Tibial nerve (tissue), 4 donors: Measurements from ENCODE around the gene PROP1. TPM values are rescaled to one million over a fixed set of nuclear protein-coding genes. Genes with fewer than 3 reads are reported as not detected.
"Not testable (repeated sequence)": the region's sequence is repeated elsewhere in the genome, so short reads cannot be mapped to it uniquely, and the experiment has no call there.

Experiments used
- DNase-seq, 2 donors: peaks; one replicate each; pipeline ENCODE4 v3.0.0-alpha.2; 2019; ENCODE audit warnings: low spot score in 2 of 2
- H3K27ac ChIP-seq, 4 donors: fragments of 200-600 bp; sonication (generic) in 3 of 4; one replicate each; pipeline ENCODE4 v1.5.1; 2017 to 2019; ENCODE audit warnings: mild to moderate bottlenecking in 1 of 4
- H3K27me3 ChIP-seq, 2 donors: fragments of 200-600 bp; sonication (generic) in 1 of 2; one replicate each; pipeline versions ENCODE4 v1.5.1 to v1.6.0; 2017 to 2019
- H3K36me3 ChIP-seq, 3 donors: fragments of 200-600 bp; sonication (generic); one replicate each; pipeline ENCODE4 v1.5.1; 2018 to 2019
- H3K4me1 ChIP-seq, 4 donors: fragments of 200-600 bp; sonication (generic) in 3 of 4; one replicate each; pipeline ENCODE4 v1.5.1; 2017 to 2019
- H3K4me3 ChIP-seq, 4 donors: fragments of 200-600 bp; sonication (generic) in 3 of 4; one replicate each; pipeline ENCODE4 v1.5.1; 2017 to 2019; ENCODE audit warnings: mild to moderate bottlenecking in 1 of 4, moderate library complexity in 1 of 4
- H3K9me3 ChIP-seq, 4 donors: fragments of 200-600 bp; sonication (generic) in 3 of 4; one replicate each; pipeline ENCODE4 v1.5.1; 2017 to 2019
- EP300 ChIP-seq, 2 donors: sonication (generic); formaldehyde crosslinking; IDR thresholded peaks; one replicate each; pipeline ENCODE4 v1.6.1; 2017; ENCODE audit warnings: antibody characterized with exemption in 2 of 2, mild to moderate bottlenecking in 1 of 2
- POLR2A ChIP-seq, 2 donors: fragments of 450-650 bp; IDR thresholded peaks; one replicate each; pipeline ENCODE4 v1.6.1; 2017; ENCODE audit warnings: antibody characterized with exemption in 2 of 2, mild to moderate bottlenecking in 2 of 2, moderate library complexity in 2 of 2
- WGBS, 2 donors: methylation state at CpG; one replicate each; pipeline ENCODE4 v1.1.5; 2018; 5-methylcytosine and 5-hydroxymethylcytosine counted together
- total RNA-seq, 4 donors: library from RNA; depleted of rRNA; stranded (reverse); fragments of >200 nt; gene quantifications; one replicate each; pipeline ENCODE4 v1.1.0, GENCODE V29; 2016
- TF ChIP-seq, protein P1 (sequence below), 5 experiments: fragments of 200-600 bp in 3 of 5; fragments of 450-650 bp in 2 of 5; sonication (generic) in 3 of 5; IDR thresholded peaks; one replicate each; pipeline ENCODE4 v1.5.1; 2016 to 2019; ENCODE audit warnings: antibody characterized with exemption in 5 of 5, mild to moderate bottlenecking in 3 of 5, moderate library complexity in 2 of 5

PROP1 gene
- total RNA-seq = not detected

DNA sequence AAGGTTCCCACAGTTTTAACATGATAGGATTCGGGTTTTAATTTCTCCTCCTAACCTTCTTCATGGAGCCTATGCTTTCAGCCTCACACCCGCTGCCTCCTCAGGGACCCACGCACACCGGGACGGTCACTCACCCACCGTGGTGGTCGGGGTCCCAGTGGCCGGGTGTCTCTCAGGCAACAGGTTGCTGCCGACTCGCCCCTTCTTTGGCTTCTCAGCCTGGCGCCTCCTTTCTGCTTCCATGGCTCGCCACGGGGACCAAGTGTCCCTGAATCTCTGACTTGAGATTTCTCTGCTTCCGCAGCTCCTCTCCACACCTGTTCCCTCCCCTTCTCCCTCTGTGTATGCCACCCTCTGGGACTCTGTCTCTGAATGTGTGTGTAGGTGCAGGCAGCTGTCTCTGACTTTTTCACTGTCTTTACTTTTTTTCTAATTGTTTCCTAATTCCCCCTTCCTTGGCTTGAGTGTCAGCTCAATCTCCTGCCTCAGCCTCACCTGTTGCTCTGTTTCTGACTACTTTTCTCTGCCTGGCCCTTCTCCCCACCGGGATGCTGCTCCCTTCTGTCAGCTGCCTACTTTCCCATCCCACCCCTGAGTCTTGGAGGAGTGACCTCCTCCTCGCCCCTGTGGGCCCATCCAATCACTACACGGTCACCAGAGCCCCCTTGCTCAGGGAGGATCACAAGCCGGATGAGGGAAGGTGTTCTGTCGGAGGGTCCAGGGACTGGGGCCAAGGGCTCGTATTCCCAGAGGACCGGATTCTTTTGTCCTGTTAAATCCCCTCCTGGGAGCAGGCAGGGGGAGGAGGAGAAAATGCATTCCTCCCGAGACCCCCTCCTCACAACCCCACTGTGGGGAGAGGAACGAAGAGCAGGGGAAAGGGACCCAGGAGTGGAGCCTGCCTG is at the start of gene PROP1:
Gene PROP1, minus strand, starts transcription at position 552 of the 905 bp plus-strand sequence. Its CDS starts 309 bp downstream, at position 243.
- Histone ChIP-seq H3K27ac (no peak within 1 kb of the TSS), H3K9me3 (no peaks in the 10 kb centered on the region), H3K4me1 (no peaks in the 10 kb centered on the region), H3K36me3 (no peaks in the 10 kb centered on the region), H3K4me3 (no peak within 1 kb of the TSS), H3K27me3 (no peaks in the 10 kb centered on the region)
- no peak for DNase-seq
- WGBS, 2 donors = 40 to 48% methylated on average over 23 of the region's 23 CpGs
- no peak for TF ChIP-seq EP300 (IDR thresholded peaks at IDR 0.05)
- no peak for TF ChIP-seq POLR2A (IDR thresholded peaks at IDR 0.05)
- TF ChIP-seq, protein P1, sequence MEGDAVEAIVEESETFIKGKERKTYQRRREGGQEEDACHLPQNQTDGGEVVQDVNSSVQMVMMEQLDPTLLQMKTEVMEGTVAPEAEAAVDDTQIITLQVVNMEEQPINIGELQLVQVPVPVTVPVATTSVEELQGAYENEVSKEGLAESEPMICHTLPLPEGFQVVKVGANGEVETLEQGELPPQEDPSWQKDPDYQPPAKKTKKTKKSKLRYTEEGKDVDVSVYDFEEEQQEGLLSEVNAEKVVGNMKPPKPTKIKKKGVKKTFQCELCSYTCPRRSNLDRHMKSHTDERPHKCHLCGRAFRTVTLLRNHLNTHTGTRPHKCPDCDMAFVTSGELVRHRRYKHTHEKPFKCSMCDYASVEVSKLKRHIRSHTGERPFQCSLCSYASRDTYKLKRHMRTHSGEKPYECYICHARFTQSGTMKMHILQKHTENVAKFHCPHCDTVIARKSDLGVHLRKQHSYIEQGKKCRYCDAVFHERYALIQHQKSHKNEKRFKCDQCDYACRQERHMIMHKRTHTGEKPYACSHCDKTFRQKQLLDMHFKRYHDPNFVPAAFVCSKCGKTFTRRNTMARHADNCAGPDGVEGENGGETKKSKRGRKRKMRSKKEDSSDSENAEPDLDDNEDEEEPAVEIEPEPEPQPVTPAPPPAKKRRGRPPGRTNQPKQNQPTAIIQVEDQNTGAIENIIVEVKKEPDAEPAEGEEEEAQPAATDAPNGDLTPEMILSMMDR (IDR thresholded peaks at IDR 0.05) = no peak

DNA sequence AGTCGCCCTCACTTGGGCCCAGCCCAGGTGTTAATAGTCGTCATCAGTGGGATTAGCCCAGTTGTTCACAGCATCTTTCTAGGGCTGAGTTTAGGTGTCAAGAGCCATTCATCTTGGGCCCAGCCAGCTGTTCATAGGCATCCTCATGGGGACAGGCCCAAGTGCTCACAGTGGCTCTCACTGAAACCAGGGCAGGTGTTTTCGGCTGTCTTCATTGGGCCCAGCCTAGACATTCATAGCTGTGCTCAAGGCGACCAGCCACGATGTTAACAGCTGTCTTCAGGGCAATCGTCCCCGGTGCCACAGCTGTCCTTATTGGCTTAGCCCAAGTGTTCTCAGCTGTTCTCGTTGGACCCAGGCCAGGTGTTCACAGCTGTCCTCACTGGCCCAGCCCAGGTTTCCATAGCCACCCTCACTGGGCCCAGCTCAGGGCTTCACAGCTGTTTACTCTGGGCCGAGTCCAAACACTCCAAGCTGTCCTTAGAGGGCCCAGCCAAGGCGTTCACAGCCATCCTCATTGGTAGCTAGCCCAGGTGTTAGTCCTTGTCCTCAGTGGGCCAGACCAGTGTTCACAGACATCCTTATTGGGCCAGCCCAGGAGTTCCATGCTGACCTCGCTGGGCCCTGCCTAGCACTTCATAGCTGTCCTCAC is 23.5 kb upstream of the PROP1 start:
- DNase-seq, H3K4me1 ChIP-seq, H3K4me3 ChIP-seq, H3K27ac ChIP-seq, H3K36me3 ChIP-seq, H3K27me3 ChIP-seq, H3K9me3 ChIP-seq: not testable (repeated sequence)
- 80 to 100% methylated on average over 1 to 2 of the region's 11 CpGs for WGBS, 2 donors

- H3K4me1 ChIP-seq, H3K4me3 ChIP-seq, DNase-seq, H3K27me3 ChIP-seq, H3K36me3 ChIP-seq, H3K27ac ChIP-seq, H3K9me3 ChIP-seq: not testable (repeated sequence)
- 68 to 72% methylated on average over 2 of the region's 2 CpGs for WGBS, 2 donors
Observed at GRCh38 chr5:178012758-178013157, 16.7 kb upstream of the PROP1 start.

DNA sequence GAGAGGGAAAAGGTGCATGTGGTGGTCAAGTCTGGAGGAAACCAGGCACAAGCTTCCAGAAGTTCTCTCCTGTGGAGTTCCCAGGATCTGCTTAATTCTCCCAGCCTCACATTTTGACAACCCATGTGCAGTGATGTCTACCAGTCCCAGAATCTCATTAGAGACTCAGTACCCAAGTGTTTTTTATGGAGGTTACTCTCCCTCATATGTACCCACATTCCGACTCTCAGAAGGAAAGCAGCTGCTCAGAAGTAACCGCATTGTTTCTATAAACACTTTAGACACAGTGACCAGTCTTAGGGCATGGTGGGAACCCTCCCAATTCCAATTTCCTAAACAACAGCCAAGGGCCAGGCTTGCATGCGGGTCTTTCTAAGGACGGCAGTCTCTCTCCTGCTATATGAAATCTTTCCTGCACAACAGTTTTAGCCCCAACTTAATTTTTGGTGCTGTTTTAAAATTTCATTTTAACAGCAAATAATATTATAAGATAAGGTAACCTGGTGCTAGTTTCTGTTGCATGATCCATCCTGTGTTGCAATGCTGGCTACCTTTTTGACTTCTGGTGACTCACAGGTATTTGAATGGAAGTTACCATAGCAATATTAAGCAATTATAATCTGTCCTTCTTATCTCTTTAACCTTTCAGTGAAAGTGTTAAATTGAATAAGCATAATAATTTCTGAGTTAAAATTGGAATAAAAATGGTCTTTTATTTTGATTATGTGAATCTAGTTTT is 15.9 kb upstream of the PROP1 start:
- WGBS, 2 donors = 64 to 66% methylated on average over 4 of the region's 4 CpGs

GRCh38 chr5:178007272-178007671 is 11.2 kb upstream of the PROP1 start:
- not testable (repeated sequence) for H3K4me1 ChIP-seq, H3K36me3 ChIP-seq, H3K9me3 ChIP-seq, H3K27ac ChIP-seq, H3K4me3 ChIP-seq, DNase-seq
- peaks cover 0 to 17% of the 10 kb centered on the region in 2 donors for H3K27me3 ChIP-seq
- 20 to 26% methylated on average over 1 to 5 of the region's 26 CpGs for WGBS, 2 donors

More for the DNA sequence above, 15.9 kb upstream of the PROP1 start:
- not testable (repeated sequence) for H3K9me3 ChIP-seq, H3K27ac ChIP-seq, H3K4me3 ChIP-seq, DNase-seq, H3K27me3 ChIP-seq, H3K36me3 ChIP-seq, H3K4me1 ChIP-seq

DNA sequence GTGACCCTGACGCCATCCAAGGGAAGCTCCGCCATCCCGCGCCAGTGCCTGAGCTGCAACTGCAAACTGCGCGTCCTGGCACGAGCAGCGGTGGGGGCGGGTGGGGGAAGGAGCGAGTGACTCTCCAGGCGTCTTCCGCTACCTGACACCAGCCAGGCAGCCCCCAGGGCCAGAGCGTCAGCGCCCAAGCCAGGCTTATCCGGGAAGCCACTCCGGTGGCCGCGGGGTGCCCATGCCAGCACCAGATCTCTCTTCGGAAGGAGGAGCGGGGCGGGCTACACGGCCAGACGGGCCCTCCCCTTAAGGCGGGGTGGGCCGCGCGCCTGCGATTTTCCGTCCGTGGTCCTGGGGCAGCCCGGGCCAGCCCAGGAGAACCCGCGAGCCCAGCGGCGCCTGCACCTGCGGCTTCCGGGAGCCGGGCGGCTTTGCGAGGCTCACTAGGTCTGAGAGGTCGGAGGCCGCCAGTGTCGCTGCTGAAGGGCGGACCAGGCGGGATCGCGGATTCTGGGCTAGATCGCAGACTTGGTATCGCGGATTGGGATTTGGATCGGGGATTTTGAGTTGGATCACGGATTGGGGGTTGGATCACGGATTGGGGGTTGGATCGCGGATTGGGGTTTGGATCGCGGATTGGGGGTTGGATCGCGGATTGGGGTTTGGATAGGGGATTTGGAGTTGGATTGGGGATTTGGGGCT is 10.6 kb upstream of the PROP1 start:
- not testable (repeated sequence) for H3K4me1 ChIP-seq, H3K36me3 ChIP-seq, H3K9me3 ChIP-seq, DNase-seq, H3K27ac ChIP-seq
- H3K27me3 ChIP-seq = peaks cover 0 to 17% of the 10 kb centered on the region in 2 donors
- WGBS, 2 donors = 13 to 19% methylated on average over 3 to 9 of the region's 59 CpGs
- peak overlapping the region in 1 of 4 donors; percentile 15 for H3K4me3 ChIP-seq

DNA sequence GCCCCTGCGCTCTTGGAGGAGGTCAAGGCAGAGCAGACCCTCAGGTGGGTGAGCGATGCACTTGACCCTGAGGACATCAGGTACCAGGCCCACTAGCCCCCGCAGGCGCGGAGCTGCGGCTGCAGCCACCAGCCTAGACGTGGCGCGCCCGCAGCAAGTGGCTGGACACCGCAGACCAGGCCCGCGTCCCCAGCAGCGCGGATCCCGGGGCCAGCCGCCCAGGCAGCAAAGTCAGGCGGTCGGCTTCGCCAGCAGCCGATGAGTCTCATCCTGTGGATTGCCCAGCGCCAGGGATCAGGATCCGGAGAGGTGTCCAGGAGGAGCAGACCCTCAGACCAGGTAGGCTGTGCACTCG is 10.1 kb upstream of the PROP1 start:
- H3K27me3 ChIP-seq = peaks cover 0 to 17% of the 10 kb centered on the region in 2 donors
- not testable (repeated sequence) for H3K36me3 ChIP-seq, H3K9me3 ChIP-seq, H3K4me1 ChIP-seq, DNase-seq, H3K4me3 ChIP-seq, H3K27ac ChIP-seq
- 0% methylated on average over 1 of the region's 24 CpGs; no CpG with 5 or more reads in 1 of the 2 donors for WGBS, 2 donors
